Endothelial cell of umbilical vein (primary cell): ENCODE measurements around the gene ZFYVE26. TPM values are rescaled to one million over a fixed set of nuclear protein-coding genes. Genes with fewer than 3 reads are reported as not detected.

Source experiments
- BruUV-seq: library from RNA; stranded (reverse); fragments of 400-500 nt; replicated peaks from 2 replicates; lab custom pipeline; 2021; lab: Mats Ljungman, UMichigan
- CTCF ChIA-PET: fragments of 300-600, 350-600 bp; sonication (Branson Sonifier 250); formaldehyde crosslinking; loops from one replicate; lab custom pipeline; 2021; ENCODE audit warnings: antibody characterized with exemption, inconsistent platforms; lab: Charles Lee
- POLR2A ChIA-PET: fragments of 300-600, 350-600 bp; sonication (Branson Sonifier 250); formaldehyde crosslinking; loops from one replicate; lab custom pipeline; 2021; ENCODE audit warnings: antibody characterized with exemption, inconsistent platforms; lab: Charles Lee
- DNase-seq: peaks from one replicate; pipeline ENCODE4 v3.0.0-alpha.2; 2011; ENCODE audit warnings: low read depth, low spot score
- FAIRE-seq: peaks from 2 replicates; lab custom pipeline; 2011; peaks lifted over from hg19 to GRCh38; lab: Jason Lieb, UNC
- H2AFZ ChIP-seq: 2 replicates; pipeline ENCODE4 v1.6.0; 2012; ENCODE audit warnings: low read depth, low read length, control low read depth, inconsistent platforms
- H3K27ac ChIP-seq: 2 replicates; pipeline ENCODE4 v1.5.1; 2011; ENCODE audit warnings: low read depth, mild to moderate bottlenecking, control low read depth, low read length, moderate library complexity; ENCODE audit not compliant: insufficient read depth
- H3K27me3 ChIP-seq, 2 experiments: 2 replicates each; pipeline versions ENCODE4 v1.6.0 to v1.6.1; 2011; ENCODE audit warnings: low read length in 2 of 2, mixed read lengths in 1 of 2; ENCODE audit not compliant: control insufficient read depth in 2 of 2, insufficient read depth in 2 of 2
- H3K36me3 ChIP-seq, 2 experiments: 2 replicates in 1 of 2; 3 replicates in 1 of 2; pipeline ENCODE4 v1.5.1; 2011; ENCODE audit warnings: low read length in 2 of 2, mild to moderate bottlenecking in 1 of 2, moderate library complexity in 1 of 2; ENCODE audit not compliant: control insufficient read depth in 2 of 2, insufficient read depth in 2 of 2; ENCODE audit errors: extremely low read depth in 1 of 2
- H3K4me1 ChIP-seq: 3 replicates; pipeline ENCODE4 v1.5.1; 2011; ENCODE audit warnings: mild to moderate bottlenecking, low read length; ENCODE audit not compliant: control insufficient read depth, insufficient read depth; ENCODE audit errors: extremely low read depth
- H3K4me2 ChIP-seq: 2 replicates; pipeline ENCODE4 v1.6.1; 2011; ENCODE audit warnings: low read length, control low read depth, mixed read lengths; ENCODE audit not compliant: insufficient read depth
- H3K4me3 ChIP-seq, 3 experiments: fragments of 200-600 bp in 1 of 3; sonication (generic), shearing (Covaris generic) in 1 of 3; replicated peaks in 1 of 3; 2 replicates each; pipeline ENCODE4 v1.5.1; 2011 to 2016; ENCODE audit warnings: control low read depth in 3 of 3, low read length in 3 of 3, mild to moderate bottlenecking in 2 of 3, inconsistent platforms in 1 of 3, low read depth in 1 of 3, moderate library complexity in 1 of 3; ENCODE audit not compliant: insufficient read depth in 1 of 3
- H3K79me2 ChIP-seq: 2 replicates; pipeline ENCODE4 v1.6.0; 2012; ENCODE audit warnings: low read length, inconsistent platforms; ENCODE audit not compliant: control insufficient read depth, insufficient read depth
- H3K9ac ChIP-seq: replicated peaks from 2 replicates; pipeline ENCODE3; 2011; ENCODE audit warnings: low read length, control low read depth; ENCODE audit not compliant: insufficient read depth; ENCODE audit errors: extremely low read depth
- H3K9me1 ChIP-seq: replicated peaks from 3 replicates; pipeline ENCODE4 v1.6.0; 2011; ENCODE audit warnings: mild to moderate bottlenecking, low read length; ENCODE audit not compliant: control insufficient read depth, insufficient read depth; ENCODE audit errors: extremely low read depth
- H3K9me3 ChIP-seq: replicated peaks from 2 replicates; pipeline ENCODE4 v1.5.1; 2012; ENCODE audit warnings: low read length, inconsistent platforms; ENCODE audit not compliant: control insufficient read depth, insufficient read depth
- H4K20me1 ChIP-seq: replicated peaks from 2 replicates; pipeline ENCODE3; 2011; ENCODE audit warnings: mild to moderate bottlenecking, low read length; ENCODE audit not compliant: control insufficient read depth, insufficient read depth; ENCODE audit errors: extremely low read depth
- EZH2 ChIP-seq: IDR thresholded peaks from 2 replicates; pipeline ENCODE4 v1.6.1; 2012; ENCODE audit warnings: borderline replicate concordance, low read depth, mild to moderate bottlenecking, moderate library complexity, low read length, inconsistent platforms; ENCODE audit not compliant: severe bottlenecking
- FOS ChIP-seq: IDR thresholded peaks from 2 replicates; pipeline ENCODE4 v1.6.1; 2011; ENCODE audit warnings: mild to moderate bottlenecking, low read length, moderate library complexity, borderline replicate concordance; ENCODE audit not compliant: insufficient read depth
- GATA2 ChIP-seq: IDR thresholded peaks from 2 replicates; pipeline ENCODE4 v1.7.0; 2011; ENCODE audit warnings: low read depth, mild to moderate bottlenecking, moderate library complexity, mixed read lengths, low read length; ENCODE audit not compliant: insufficient read length, insufficient read depth
- JUN ChIP-seq: IDR thresholded peaks from 2 replicates; pipeline ENCODE4 v1.6.1; 2011; ENCODE audit warnings: borderline replicate concordance, low read depth; ENCODE audit not compliant: insufficient read length, insufficient read depth
- MYC ChIP-seq: IDR thresholded peaks from one replicate; pipeline ENCODE4 v1.6.1; 2011; ENCODE audit warnings: mild to moderate bottlenecking, low read depth, low read length
- POLR2A ChIP-seq: IDR thresholded peaks from 2 replicates; pipeline ENCODE4 v1.6.1; 2012; ENCODE audit warnings: low read depth, mild to moderate bottlenecking, control low read depth, low read length
- POLR2AphosphoS5 ChIP-seq: IDR thresholded peaks from 2 replicates; pipeline ENCODE4 v1.6.1; 2012; ENCODE audit warnings: low read depth, mild to moderate bottlenecking, control low read depth, low read length, moderate library complexity; ENCODE audit not compliant: insufficient read depth
- dilution Hi-C: fragments of 300-500 bp; cut with MboI; formaldehyde crosslinking; loops from one replicate; pipeline ENCODE4 v1.15.0; 2019; ENCODE audit warnings: low sequenced_read_pairs; ENCODE audit not compliant: extremely low pct_ligation_motif_present
- intact Hi-C: fragments of 100-400 bp; cut with micrococcal nuclease; formaldehyde crosslinking; loops from one replicate; pipeline ENCODE4 v1.10.0; 2022
- polyA plus RNA-seq, 4 experiments: library from polyadenylated mRNA; depleted of rRNA in 3 of 4; stranded (reverse) in 3 of 4; unstranded in 1 of 4; fragments of >200 nt; gene quantifications; 2 replicates each; pipeline versions ENCODE4 v1.2.1 to v1.2.3, GENCODE V29; 2011 to 2012; ENCODE audit warnings: missing spikeins in 1 of 4
- total RNA-seq: library from RNA; stranded (reverse); gene quantifications from 2 replicates; pipeline ENCODE4 v1.2.3, GENCODE V29; 2021
- TF ChIP-seq, protein P1 (sequence below): IDR thresholded peaks from 2 replicates; pipeline ENCODE4 v1.6.1; 2011; ENCODE audit not compliant: insufficient read depth, insufficient read length
- TF ChIP-seq, protein P2 (sequence below), 2 donors: IDR thresholded peaks; 1 replicate in 1 of 2; 2 replicates in 1 of 2; pipeline ENCODE4 v1.5.1; 2011; ENCODE audit warnings: low read length in 2 of 2, mild to moderate bottlenecking in 2 of 2, moderate library complexity in 2 of 2, control low read depth in 1 of 2, inconsistent platforms in 1 of 2, low read depth in 1 of 2; ENCODE audit not compliant: insufficient read depth in 1 of 2; ENCODE audit errors: extremely low read depth in 1 of 2

ZFYVE26 gene
- total and polyA plus RNA-seq, 2 donors (not counting 3 experiments of a cell fraction or from before 2014, with no cell fraction given): 15.3 to 26.3 TPM

DNA sequence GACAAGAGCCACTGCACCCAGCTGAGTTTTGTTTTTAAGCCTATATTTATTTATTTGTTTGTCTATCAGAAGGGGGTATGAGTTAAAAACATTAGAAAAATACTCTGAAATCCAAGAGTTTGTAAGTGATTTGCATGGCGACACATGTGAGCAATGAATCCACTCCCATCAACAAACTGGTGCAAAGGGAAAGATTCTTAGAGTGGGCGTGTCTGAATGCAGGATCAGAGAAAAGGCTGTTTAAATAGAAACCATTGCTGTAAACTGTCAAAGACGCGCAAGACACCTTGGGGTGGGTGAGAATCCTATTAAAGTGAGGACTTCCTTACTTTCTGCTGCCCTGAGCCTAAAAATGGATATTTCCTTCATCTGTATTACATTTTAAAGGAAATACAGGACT, 51.9 kb downstream of the ZFYVE26 start:
- ChIA-PET POLR2A (no interaction called here), CTCF (no interaction called here)
- Histone ChIP-seq H3K27ac (no peak overlapping the region), H4K20me1 (no peaks in the 10 kb centered on the region), H3K36me3 (peaks cover 25 to 57% of the 10 kb centered on the region in 2 experiments), H3K4me1 (no peaks in the 10 kb centered on the region), H3K9ac (no peak overlapping the region), H3K9me3 (no peaks in the 10 kb centered on the region), H3K9me1 (no peaks in the 10 kb centered on the region), H2AFZ (no peak overlapping the region), H3K4me3 (no peak overlapping the region), H3K4me2 (no peak overlapping the region), H3K27me3 (no peaks in the 10 kb centered on the region), H3K79me2 (no peaks in the 10 kb centered on the region)
- FAIRE-seq: no peak
- BruUV-seq: no TSS peak
- DNase-seq: no peak
- TF ChIP-seq FOS (no peak), EZH2 (no peak), MYC (no peak), POLR2AphosphoS5 (no peak), JUN (no peak), POLR2A (no peak), GATA2 (no peak)
- TF ChIP-seq, protein P1, sequence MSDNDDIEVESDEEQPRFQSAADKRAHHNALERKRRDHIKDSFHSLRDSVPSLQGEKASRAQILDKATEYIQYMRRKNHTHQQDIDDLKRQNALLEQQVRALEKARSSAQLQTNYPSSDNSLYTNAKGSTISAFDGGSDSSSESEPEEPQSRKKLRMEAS: no peak
- TF ChIP-seq, protein P2, sequence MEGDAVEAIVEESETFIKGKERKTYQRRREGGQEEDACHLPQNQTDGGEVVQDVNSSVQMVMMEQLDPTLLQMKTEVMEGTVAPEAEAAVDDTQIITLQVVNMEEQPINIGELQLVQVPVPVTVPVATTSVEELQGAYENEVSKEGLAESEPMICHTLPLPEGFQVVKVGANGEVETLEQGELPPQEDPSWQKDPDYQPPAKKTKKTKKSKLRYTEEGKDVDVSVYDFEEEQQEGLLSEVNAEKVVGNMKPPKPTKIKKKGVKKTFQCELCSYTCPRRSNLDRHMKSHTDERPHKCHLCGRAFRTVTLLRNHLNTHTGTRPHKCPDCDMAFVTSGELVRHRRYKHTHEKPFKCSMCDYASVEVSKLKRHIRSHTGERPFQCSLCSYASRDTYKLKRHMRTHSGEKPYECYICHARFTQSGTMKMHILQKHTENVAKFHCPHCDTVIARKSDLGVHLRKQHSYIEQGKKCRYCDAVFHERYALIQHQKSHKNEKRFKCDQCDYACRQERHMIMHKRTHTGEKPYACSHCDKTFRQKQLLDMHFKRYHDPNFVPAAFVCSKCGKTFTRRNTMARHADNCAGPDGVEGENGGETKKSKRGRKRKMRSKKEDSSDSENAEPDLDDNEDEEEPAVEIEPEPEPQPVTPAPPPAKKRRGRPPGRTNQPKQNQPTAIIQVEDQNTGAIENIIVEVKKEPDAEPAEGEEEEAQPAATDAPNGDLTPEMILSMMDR (IDR thresholded peaks at IDR 0.05; ENCODE audit: extremely low read depth in 1 of 2, insufficient read depth in 1 of 2, low read depth in 1 of 2, low read length in 2 of 2): no peak
- intact Hi-C loops (no loop called here), dilution Hi-C loops (no loop called here)
